K562 (cell line): ENCODE measurements around the gene ZNRD2. TPM values are rescaled to one million over a fixed set of nuclear protein-coding genes. Genes with fewer than 3 reads are reported as not detected.

Experiments used
- ATF1 ChIP-seq, 2 experiments: fragments of 450-650 bp in 1 of 2; IDR thresholded peaks; 2 replicates each; pipeline ENCODE4 v1.6.1; 2016; ENCODE audit warnings: missing compliant biosample characterization in 1 of 2, missing genetic modification characterization in 1 of 2
- EZH2 ChIP-seq: IDR thresholded peaks from 2 replicates; pipeline ENCODE4 v1.6.1; 2012; ENCODE audit warnings: low read depth, mild to moderate bottlenecking, inconsistent platforms, low read length, borderline replicate concordance
- GATAD2B ChIP-seq: fragments of 450-650 bp; IDR thresholded peaks from 2 replicates; pipeline ENCODE4 v1.6.1; 2017; ENCODE audit warnings: mild to moderate bottlenecking, borderline replicate concordance
- HNRNPL ChIP-seq: fragments of 200-400 bp; formaldehyde crosslinking; IDR thresholded peaks from 2 replicates; pipeline ENCODE4 v1.6.1; 2017; ENCODE audit warnings: low read depth, mild to moderate bottlenecking, low read length
- HSF4 ChIP-seq: fragments of 250-450 bp; sonication (Bioruptor Pico); IDR thresholded peaks from 2 replicates; pipeline ENCODE4 v2.1.2; 2022; ENCODE audit warnings: mild to moderate bottlenecking, moderate library complexity, borderline replicate concordance
- IRF2 ChIP-seq: sonication (generic); formaldehyde crosslinking; IDR thresholded peaks from 2 replicates; pipeline ENCODE4 v1.8.1; 2022; ENCODE audit warnings: mild to moderate bottlenecking, missing genetic modification reagents
- KDM5B ChIP-seq: fragments of 200-600 bp; sonication (generic); IDR thresholded peaks from 2 replicates; pipeline ENCODE4 v1.6.1; 2012; ENCODE audit warnings: low read depth, mild to moderate bottlenecking, moderate library complexity, low read length, control low read depth, inconsistent platforms; ENCODE audit not compliant: insufficient replicate concordance
- MCM3 ChIP-seq: fragments of 450-650 bp; IDR thresholded peaks from 2 replicates; pipeline ENCODE4 v1.6.1; 2016
- NFATC3 ChIP-seq: fragments of 450-650 bp; IDR thresholded peaks from 2 replicates; pipeline ENCODE4 v1.6.1; 2017; ENCODE audit warnings: mild to moderate bottlenecking
- NFE2L1 ChIP-seq: fragments of 450-650 bp; IDR thresholded peaks from 2 replicates; pipeline ENCODE4 v1.6.1; 2016; ENCODE audit warnings: missing genetic modification characterization, low read depth, mild to moderate bottlenecking, missing compliant biosample characterization, moderate library complexity, borderline replicate concordance
- PHF20 ChIP-seq: fragments of 450-650 bp; IDR thresholded peaks from 2 replicates; pipeline ENCODE4 v1.6.1; 2018; ENCODE audit not compliant: partially characterized antibody
- PRMT5 ChIP-seq: sonication (generic); formaldehyde crosslinking; IDR thresholded peaks from 2 replicates; pipeline ENCODE4 v1.5.0; 2020; ENCODE audit warnings: missing genetic modification reagents
- RFX7 ChIP-seq: fragments of 250-450 bp; sonication (Bioruptor Pico); IDR thresholded peaks from 2 replicates; pipeline ENCODE4 v1.5.1; 2021; ENCODE audit warnings: mild to moderate bottlenecking
- TARDBP ChIP-seq: fragments of 450-650 bp; IDR thresholded peaks from 2 replicates; pipeline ENCODE4 v1.6.1; 2016
- TEAD2 ChIP-seq: fragments of 450-650 bp; IDR thresholded peaks from 2 replicates; pipeline ENCODE4 v1.6.1; 2016; ENCODE audit warnings: missing genetic modification characterization, control low read depth, missing compliant biosample characterization
- TOE1 ChIP-seq, 2 experiments: fragments of 450-650 bp in 1 of 2; sonication (generic) in 1 of 2; formaldehyde crosslinking in 1 of 2; IDR thresholded peaks; 2 replicates each; pipeline versions ENCODE4 v1.7.1 to v1.8.0; 2016 to 2022; ENCODE audit warnings: borderline replicate concordance in 2 of 2, mild to moderate bottlenecking in 2 of 2, antibody characterized with exemption in 1 of 2, inconsistent platforms in 1 of 2, low read depth in 1 of 2, missing genetic modification reagents in 1 of 2, moderate library complexity in 1 of 2
- ZBTB43 ChIP-seq: sonication (generic); formaldehyde crosslinking; IDR thresholded peaks from 2 replicates; pipeline ENCODE4 v1.8.0; 2023; ENCODE audit warnings: mild to moderate bottlenecking, missing genetic modification reagents
- ZFP91 ChIP-seq: sonication (generic); formaldehyde crosslinking; IDR thresholded peaks from 2 replicates; pipeline ENCODE4 v1.8.0; 2022; ENCODE audit warnings: mild to moderate bottlenecking, missing genetic modification reagents
- ZMIZ1 ChIP-seq, 2 experiments: fragments of 150-350 bp in 1 of 2; IDR thresholded peaks; 2 replicates each; pipeline ENCODE4 v1.6.1; 2012 to 2016; ENCODE audit warnings: low read depth in 2 of 2, low read length in 2 of 2, mild to moderate bottlenecking in 1 of 2, moderate library complexity in 1 of 2
- ZNF134 ChIP-seq: fragments of 250-450 bp; sonication (Bioruptor Pico); conservative IDR thresholded peaks from 2 replicates; pipeline ENCODE4 v1.4.0; 2020
- ZNF146 ChIP-seq: IDR thresholded peaks from one replicate; pipeline ENCODE4 v1.6.1; 2018; ENCODE audit warnings: missing compliant biosample characterization; ENCODE audit not compliant: unreplicated experiment
- ZNF785 ChIP-seq: fragments of 250-450 bp; sonication (Bioruptor Pico); IDR thresholded peaks from 2 replicates; pipeline ENCODE4 v1.4.0; 2020; ENCODE audit warnings: mild to moderate bottlenecking
- polyA plus RNA-seq, 8 experiments: library from polyadenylated mRNA; depleted of rRNA in 4 of 8; stranded (reverse) in 5 of 8; unstranded in 3 of 8; fragments of >200 nt; fragmentation: Nextera tagmentation in 2 of 8; fragmentation: Illumina TruSeq in 1 of 8; extraction: Ambion mirVana in 2 of 8; extraction: Trizol in 1 of 8; gene quantifications; 2 replicates each; pipeline versions ENCODE4 v1.2.1 to v1.2.3, GENCODE V29; 2011 to 2014; ENCODE audit warnings: inconsistent platforms in 1 of 8, missing spikeins in 1 of 8
- total RNA-seq, 7 experiments: library from RNA; depleted of rRNA in 6 of 7; stranded (reverse); fragments of >200 nt in 6 of 7; fragmentation: Illumina TruSeq in 2 of 7; extraction: Trizol in 2 of 7; gene quantifications; 2 replicates each; pipeline versions ENCODE4 v1.2.1 to v1.2.3, GENCODE V29; 2011 to 2021; ENCODE audit warnings: low replicate concordance in 1 of 7

The ZNRD2 gene
- total and polyA plus RNA-seq, 9 of the 15 experiments (the other 6 are each of a cell fraction or from before 2014, with no cell fraction given), result 13.4 to 129 (median 60.4) TPM

GRCh38 chr11:65540290-65541092, 29.8 kb upstream of the ZNRD2 start (continued):
- TF ChIP-seq ZFP91 (CRISPR knock-in tag) (0 out of 2 replicates have a peak, but pooled peaks have one; percentile 27), MCM3 (no peak), TEAD2 (tag) (0 out of 2 replicates have a peak, but pooled peaks have one; percentile 41), HSF4 (CRISPR knock-in tag) (no peak), ATF1 (CRISPR knock-in tag; IDR thresholded peaks at IDR 0.05) (no peak), ATF1 (tag; IDR thresholded peaks at IDR 0.05) (peak; percentile 52), ZNF134 (CRISPR knock-in tag) (no peak), PHF20 (no peak), TOE1 (IDR thresholded peaks at IDR 0.05; ENCODE audit: borderline replicate concordance) (peak; percentile 65), TOE1 (CRISPR knock-in tag; IDR thresholded peaks at IDR 0.05; ENCODE audit: borderline replicate concordance, low read depth) (no peak), ZNF785 (CRISPR knock-in tag) (no peak), EZH2 (no peak), HNRNPL (peak; percentile 54; the same call in 1 of the 2 replicates), KDM5B (peak; percentile 60), NFE2L1 (no peak), ZBTB43 (CRISPR knock-in tag) (0 out of 2 replicates have a peak, but pooled peaks have one; percentile 53), ZNF146 (no peak), GATAD2B (peak; percentile 44; the same call in 1 of the 2 replicates), PRMT5 (no peak), IRF2 (CRISPR knock-in tag) (no peak), RFX7 (CRISPR knock-in tag) (no peak), NFATC3 (peak; percentile 80; the same call in 1 of the 2 replicates), TARDBP (0 out of 2 replicates have a peak, but pooled peaks have one; percentile 40), ZMIZ1 (IDR thresholded peaks at IDR 0.05; ENCODE audit: low read depth in 2 of 2, low read length in 2 of 2) (peak in 1 of 2 experiments; percentile 43; a peak in 1 of 4 replicates)
